GM21786 (cell line): ENCODE measurements around the gene SLC34A1.
"Not testable (repeated sequence)": the region's sequence is repeated elsewhere in the genome, so short reads cannot be mapped to it uniquely, and the experiment has no call there.

ENCODE experiments used
- ATAC-seq: cut with Tn5 transposase; IDR thresholded peaks from one replicate; pipeline ENCODE4 v1.9.1; 2021; ENCODE audit not compliant: unreplicated experiment

Gene SLC34A1, protein sequence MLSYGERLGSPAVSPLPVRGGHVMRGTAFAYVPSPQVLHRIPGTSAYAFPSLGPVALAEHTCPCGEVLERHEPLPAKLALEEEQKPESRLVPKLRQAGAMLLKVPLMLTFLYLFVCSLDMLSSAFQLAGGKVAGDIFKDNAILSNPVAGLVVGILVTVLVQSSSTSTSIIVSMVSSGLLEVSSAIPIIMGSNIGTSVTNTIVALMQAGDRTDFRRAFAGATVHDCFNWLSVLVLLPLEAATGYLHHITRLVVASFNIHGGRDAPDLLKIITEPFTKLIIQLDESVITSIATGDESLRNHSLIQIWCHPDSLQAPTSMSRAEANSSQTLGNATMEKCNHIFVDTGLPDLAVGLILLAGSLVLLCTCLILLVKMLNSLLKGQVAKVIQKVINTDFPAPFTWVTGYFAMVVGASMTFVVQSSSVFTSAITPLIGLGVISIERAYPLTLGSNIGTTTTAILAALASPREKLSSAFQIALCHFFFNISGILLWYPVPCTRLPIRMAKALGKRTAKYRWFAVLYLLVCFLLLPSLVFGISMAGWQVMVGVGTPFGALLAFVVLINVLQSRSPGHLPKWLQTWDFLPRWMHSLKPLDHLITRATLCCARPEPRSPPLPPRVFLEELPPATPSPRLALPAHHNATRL

DNA sequence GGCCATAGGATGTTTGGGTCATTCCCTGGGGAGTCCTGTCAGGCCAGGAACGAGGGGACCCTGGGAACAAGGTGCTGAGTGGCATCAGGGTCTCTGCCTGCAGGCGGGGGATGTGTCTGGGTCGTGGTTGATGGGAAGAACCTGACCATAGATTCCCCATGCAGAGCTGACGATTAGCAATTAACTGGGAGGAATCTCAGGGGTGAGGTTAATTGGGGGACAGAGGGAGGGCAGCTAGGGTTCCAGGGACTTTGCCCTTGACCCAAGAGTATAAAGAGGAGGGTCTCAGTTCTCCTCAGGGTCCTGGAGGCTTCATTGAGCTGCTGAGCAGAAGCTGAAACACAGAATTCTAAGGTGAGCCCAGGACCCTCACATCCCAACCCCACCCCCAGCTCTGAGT is at the start of gene SLC34A1:
SLC34A1 (plus strand) TSS at position 301 of the 400 bp plus-strand sequence. CDS start 1,308 bp downstream, outside the sequence.
- no peak for ATAC-seq

DNA sequence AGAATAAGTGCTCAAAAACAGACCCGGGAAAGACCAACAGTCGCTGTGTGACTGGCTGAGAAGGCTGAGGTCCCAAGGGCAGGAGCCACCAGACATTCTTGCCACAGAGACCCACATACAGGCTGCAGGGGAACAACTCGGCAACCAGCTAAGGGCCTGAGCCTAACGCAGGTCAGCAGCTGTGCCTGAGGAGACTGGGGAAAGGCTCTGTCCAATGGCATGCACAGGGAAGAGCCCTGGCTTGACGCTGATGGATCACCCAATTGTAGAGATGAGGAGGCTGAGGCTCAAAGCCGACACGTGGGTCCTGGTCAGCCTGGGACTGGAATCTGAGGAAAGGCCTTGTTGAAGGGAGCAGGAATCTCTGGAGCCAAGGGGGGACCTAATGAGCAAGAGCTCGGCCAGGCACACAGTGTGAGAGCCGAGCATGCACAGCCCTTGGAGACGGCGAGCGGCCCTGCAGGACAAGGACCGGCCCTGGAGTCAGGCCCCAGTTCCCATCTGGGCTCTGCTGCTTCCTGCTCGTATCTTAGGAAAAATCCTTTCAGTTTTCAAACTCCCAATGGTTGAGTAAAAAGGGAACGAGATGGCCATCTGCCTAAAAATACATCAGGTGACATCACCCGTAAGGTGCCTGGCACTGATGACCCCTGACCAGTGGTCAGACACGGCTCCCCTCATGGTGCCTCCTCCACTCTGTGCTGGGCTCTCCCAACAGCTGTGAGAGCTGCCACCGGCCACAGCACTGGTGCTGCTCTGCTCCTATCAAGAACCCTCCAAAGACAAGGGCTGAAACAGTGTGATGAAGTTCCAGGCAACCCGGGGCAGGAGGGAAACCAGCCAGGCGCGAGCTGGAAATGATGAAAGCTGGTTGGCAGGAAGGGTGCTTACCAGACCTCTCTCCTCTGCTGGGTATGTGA is 49.2 kb upstream of the SLC34A1 start:
- no peak for ATAC-seq

DNA sequence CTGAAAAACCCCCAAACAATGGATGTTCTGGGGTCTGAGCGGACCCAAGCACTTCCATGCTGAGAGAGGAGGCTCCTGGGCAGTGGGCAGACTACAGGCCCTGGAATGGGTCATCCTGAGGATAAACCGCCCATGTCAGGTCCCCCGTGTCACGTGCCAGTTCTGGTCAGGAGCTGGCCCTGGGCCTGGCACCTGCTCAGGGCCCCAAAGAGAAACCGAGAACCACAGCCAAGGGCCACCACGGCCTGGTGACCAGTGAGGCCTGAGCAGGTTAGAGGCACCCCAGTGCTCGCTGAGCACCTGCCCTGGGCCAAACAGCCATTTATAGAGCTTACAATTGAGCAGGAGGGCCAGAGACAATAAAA is 48.6 kb upstream of the SLC34A1 start:
- ATAC-seq: no peak

DNA sequence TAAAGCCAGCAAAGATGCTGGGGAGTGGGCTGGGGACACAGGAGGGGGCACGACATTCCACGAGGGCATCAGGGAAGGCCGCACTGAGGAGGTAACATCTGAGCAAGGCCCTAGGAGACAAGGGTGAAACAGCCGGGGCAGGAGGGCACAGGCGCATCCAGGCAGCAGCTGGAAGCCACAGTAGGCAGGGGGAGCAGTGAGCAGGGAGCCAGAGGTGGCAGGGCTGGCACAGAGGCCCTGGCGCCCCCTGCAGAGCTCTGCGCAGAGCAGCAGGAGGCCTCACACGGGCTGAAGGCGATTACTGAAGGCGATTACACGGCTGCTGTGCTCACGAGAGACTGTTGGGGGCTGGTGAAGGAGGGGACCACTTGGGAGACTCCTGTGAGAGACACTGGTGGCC is 48.1 kb upstream of the SLC34A1 start:
- ATAC-seq: no peak

DNA sequence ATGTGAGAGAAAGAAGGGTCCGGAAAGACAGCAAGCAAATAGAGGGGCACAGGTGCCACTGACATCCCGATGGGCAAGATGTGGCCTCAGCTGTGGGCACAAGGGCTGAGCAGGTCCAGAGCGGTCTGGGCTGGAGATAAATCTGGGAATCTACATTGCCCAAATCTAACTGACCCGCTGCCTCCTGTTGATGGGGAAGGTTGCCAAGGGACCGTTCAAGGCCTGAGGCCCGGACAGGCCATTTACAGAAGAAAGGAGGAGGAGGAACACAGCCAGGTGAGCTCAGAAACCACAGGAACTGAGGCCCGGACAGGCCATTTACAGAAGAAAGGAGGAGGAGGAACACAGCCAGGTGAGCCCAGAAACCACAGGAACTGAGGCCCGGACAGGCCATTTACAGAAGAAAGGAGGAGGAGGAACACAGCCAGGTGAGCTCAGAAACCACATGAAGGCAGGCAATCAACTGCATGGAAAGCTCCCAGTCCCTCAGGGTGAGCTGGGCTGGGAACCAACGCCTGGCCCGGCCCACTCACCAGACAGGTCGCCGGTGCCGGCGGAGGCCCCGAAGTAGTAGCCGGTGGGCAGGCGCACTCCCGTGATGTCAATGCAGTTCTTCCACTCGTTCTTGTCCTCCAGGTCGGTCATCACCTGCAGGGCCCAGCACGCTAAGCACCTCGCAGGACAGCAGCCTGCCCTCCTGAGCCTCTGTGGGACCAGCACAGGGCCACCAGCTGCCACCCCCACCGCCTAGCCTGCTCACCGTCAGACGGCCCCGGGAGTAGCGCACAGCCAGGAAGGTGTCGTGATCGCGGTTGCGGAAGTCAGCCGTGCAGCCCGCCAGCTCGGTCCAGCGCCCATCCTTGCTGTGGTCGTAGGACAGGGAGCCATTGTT is 47.4 kb upstream of the SLC34A1 start:
- ATAC-seq: no peak

DNA sequence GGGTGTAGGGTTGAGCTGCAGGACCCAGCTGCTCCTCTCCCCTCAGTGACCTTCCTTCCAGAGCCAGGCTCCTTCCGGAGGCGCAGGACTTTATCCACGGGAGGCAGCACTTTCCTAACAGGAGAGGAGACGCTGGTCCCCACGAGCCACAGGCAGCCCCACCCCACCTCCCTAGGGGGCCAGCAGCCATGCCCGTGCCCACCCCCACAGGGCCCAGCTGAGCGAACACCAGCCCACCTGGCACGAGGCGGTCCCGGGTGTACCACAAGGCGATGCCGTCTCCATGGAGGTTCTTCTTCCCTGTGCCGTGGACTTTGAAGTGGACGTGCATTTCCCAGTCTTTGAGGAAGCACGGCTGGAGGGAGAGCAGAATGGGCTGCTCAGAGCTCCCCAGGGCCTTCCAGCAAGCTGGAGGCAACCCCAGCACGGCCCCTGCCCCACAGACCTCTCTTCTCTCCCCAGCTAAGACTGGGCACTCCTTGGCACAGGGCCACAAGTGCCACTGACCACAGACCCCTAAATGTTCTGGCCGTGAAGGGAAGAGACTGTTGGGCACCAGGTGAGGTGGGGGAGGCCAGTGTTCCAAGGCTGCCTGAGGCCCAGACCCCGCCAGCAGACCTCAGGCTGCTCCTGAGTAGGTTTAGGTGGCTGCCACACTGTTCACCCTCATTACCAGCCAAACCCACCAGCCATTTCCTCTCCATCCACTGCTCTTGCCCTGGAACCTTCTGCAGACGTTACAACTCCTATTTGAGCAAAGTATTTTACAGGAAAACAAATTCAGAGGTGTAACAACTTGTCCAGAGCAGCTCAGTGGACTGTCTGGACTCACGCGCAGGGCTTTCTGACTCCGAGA is 45.8 kb upstream of the SLC34A1 start:
- no peak for ATAC-seq

DNA sequence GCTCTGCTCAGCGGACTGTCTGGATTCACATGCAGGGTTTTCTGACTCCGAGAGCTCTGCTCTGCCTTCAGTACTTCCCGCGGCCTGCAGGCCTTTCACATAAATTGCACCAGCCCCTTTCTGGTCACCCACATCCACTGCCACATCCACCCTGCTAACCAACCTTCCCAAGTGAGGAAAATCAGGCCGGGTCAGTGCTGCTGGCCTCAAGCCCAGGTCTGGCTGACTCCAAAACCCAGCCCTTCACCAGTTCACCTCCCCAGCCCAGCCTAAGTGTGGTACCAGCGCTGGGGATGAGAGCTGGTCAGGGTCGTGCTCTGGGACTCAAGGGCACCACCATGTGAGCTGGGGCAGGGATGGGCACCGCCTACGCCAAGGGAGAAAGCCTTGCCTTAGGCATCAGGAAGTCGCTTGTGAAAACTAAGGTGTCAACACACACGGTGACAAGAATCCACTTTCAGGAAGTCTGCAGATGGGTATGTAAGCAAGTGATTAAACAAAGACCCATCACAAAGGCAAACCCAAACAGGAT is 45.1 kb upstream of the SLC34A1 start:
- ATAC-seq: no peak

DNA sequence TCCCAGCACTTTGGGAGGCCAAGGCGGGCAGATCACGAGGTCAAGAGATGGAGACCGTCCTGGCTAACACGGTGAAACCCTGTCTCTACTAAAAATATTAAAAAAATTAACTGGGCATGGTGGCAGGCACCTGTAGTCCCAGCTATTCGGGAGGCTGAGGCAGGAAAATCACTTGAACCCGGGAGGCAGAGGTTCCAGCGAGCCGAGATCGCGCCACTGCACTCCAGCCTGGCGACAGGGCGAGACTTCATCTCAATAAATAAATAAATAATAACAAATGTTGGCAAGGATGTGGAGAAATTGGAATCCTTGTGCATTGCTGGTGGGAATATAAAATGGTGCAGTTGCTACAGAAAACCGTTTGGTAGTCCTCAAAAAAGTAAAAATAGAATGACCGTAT is 41.2 kb upstream of the SLC34A1 start:
- ATAC-seq: not testable (repeated sequence)

DNA sequence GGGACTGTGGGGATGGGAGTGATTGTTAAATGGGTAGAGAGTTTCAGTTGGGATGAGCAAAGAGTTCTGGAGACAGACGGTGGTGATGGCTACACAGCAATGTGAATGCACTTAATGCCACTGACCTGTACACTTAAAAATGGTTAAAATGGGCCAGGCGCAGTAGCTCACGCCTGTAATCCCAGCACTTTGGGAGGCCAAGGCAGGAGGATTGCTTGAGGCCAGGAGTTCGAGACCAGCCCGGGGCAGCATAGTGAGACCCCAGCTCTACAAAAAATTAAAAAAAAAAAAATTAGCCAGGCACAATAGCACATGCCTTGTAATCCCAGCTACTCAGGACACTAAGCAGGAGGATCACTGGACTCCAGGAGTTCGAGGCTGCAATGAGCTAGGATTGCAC is 40.5 kb upstream of the SLC34A1 start:
- no peak for ATAC-seq

DNA sequence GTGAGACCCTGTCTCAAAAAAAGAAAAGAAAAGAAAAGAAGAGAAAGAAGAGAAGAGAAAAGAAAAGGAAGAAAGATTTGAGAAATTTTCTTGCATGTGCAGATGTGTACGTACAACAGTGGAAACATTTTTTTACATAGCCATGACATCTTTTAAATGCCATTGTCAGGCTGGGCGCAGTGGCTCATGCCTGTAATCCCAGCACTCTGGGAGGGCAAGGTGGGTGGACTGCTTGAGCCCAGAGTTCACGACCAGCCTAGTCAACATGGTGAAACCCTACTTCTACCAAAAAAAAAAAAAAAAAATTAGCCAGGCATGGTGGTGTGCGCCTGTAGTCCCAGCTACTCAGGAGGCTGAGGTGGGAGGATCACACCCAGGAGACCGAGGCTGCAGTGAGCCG is 39.3 kb upstream of the SLC34A1 start:
- ATAC-seq: no peak

DNA sequence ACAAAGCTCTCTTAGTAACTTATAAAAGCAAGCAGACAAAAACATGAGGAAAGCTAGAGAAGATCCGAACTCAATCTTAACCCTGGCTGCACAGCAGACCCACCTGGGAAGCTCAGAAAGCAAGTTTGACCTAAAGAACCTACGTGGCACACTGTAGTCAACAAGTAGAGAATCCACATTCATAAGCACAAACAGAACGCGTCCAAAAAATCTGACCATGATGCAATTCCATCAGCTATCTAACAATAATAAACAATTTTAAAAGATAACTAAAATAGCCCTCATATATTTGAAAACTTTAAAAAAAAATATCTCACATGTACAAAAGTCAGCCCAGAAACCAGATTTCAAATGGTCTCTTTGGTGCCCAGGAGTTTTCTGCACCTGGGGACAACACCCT is 37.4 kb upstream of the SLC34A1 start:
- no peak for ATAC-seq

DNA sequence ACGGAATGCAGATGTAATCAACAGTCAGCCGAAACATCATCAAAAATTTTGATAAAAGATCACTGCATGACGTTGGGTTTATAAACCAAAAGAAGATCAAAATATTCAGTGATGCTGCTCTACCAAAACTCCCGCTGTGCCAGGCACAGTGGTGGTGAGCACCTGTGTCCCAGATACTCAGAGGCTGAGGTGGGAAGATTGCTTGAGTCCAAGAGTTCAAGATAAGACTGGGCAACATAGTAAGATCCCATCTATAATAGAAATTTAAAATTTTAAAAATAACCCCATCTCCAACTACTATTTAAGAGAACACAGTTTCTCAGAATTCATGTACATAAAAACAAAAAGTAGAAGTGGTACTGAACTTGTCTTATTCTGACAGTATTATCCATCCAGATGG is 36.5 kb upstream of the SLC34A1 start:
- ATAC-seq: no peak

DNA sequence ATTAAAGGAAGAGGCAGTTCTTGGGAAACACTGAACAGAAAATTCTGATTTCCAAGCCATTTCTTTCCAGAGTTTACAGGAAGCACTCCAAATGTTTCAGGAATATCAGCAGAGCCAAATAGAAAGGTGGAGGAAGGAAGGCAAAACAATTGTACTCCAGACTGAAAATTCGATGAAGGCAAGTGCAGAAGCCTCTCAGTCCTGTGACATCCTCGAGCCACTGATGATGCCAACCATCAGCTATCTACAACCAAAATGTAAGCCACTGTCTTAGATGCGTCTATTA is 34.9 kb upstream of the SLC34A1 start:
- no peak for ATAC-seq

DNA sequence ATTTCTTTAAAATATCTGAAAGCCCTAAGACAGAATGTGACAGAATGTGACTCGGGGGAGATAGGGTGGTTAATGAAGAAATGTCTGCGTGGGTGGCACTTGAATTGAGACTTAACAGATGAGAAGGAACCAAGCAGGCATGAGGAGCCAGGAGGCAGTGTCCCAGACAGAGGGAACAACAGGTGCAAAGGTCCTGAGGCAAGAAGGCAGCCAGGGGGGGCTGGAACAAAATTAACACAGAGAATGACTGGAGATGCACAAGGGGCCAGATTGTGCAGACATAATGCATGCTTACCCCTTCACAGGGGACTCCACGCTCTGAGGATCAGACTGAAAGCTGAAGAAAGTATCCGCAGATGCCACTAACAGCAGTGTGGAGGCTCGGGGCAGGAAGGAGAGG is 34.5 kb upstream of the SLC34A1 start:
- ATAC-seq: no peak

DNA sequence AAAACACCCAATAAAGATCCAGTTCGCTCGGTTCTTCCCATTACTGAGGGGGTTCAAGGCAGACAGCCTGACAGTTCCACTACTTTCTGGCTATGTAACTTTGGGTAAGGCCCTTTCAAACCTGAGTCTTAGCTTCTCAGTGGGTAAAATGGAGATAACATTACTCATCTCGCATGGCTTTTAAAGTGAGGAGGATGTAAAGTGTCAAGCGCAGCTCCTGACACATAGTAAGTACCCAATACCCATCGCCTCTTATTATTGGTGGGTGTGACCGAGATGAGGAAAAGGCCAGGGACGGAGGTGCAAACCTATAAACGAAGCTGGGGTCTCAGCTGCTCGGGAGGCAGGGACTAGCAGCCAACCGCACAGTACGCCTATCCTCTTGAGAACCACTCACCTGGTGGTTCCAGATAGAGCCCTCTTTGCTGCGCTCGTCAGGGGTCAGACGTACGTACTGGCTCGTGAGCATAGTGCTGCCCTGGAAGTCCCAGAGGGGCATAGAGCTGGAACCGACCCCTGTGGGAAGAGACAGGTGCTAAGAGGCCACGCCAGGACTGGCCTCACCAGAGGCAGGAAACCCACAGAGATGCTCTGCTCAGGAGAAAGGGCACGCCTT is 33.4 kb upstream of the SLC34A1 start:
- ATAC-seq: no peak

DNA sequence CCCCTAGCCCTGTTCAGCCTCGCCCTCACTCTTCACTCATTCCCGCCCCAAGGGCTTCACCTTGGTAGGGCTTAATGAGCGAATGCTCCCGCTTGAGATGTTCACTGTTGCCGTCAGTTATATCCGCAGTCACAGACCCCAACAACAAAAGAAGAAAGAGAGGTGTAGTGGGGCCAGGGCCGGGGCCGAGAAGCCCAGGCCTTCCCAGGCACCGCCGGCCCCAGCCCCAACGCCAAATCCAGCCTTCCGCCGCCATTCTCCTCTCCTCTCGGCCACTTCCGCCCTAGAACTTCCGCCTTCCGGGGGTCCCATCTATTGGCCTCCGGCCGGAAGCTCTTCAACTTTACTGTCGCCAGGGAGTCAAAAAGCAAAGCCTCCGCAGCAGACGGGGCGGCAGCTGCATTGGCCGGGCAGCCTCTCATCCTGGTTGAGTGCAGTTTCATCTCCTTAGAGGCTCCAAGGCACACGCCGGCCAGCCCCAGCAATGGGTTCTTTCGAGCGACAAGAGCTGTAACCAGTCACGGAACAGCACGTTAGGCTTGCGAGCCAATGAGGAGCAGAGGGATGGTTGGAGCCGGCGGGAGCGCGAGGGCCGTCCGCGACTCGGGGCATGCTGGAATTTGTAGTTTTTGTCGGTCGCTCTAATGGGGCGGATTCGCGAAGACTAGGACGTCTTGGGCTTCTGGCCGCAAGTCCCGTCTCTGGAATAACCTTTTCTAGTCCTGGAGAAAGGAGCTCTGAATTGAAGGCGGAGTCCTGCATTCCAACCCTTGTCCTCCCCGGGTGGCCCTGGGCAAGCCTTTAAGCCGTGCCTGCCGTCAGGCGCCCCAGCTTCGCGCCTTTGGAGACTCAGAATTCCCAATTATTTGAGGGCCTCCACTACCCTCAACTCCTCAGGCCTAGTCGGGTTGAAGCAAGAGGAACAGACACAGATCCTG is 32.6 kb upstream of the SLC34A1 start, which contains the start of gene LMAN2:
LMAN2 (minus strand) TSS at position 277 of the 938 bp plus-strand sequence; CDS start at position 256, 21 bp downstream.
- ATAC-seq: peak; percentile 96

DNA sequence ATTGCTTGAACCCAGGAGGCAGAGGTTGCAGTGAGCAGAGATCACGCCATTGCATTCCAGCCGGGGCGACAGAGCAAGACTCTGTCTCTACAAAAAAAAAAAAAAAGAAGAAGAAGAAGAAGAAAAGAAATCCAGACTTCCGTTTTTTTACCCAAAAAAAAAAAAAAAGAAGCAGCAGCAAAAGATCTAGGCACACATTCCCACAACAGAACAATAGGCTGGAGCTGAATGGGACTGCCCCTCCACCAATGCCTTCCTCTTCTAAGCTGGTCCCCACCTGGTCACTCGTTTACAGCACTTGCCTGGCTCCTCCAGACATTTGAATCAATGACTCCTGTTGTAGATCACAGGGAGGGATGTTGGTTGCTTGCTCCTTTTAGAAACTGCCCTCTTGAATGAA is 31.1 kb upstream of the SLC34A1 start:
- ATAC-seq: no peak

DNA sequence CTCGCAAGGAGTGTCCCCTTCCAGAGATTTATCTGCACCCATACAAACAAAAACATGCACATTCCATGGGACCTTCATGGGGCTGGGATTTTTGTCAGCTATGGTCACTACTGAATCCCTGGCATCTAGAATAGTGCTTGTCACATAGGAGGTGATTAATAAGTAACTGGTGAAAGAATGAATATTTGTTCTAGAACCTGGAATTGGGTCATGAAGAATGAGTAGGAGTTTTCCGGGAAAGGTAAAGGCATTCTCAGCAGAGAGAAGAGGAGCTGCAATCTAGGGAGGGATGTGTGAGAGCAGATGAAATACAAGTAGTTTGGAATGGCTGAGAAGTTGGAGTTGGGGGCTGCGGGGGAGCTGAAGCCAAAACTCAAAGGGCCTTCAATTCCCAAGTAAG is 30.0 kb upstream of the SLC34A1 start:
- ATAC-seq: no peak
